ENCODE data around the gene SLC15A5.

SLC15A5 gene

GRCh38 chr12:16175840-16176239 lies 101.6 kb downstream of the SLC15A5 start:
- no peak overlapping the region for H3K4me3 ChIP-seq (ENCODE audit: low read length)
- H3K9me2 ChIP-seq (replicated peaks; ENCODE audit: insufficient read depth, low read length), result no peaks in the 10 kb centered on the region
- H2AFZ ChIP-seq (ENCODE audit: low read length), result no peak overlapping the region
- no peak for DNase-seq
- H3K4me2 ChIP-seq (ENCODE audit: low read depth, low read length), result no peak overlapping the region
- H3K27ac ChIP-seq (ENCODE audit: low read length), result no peak overlapping the region
- H3K27me3 ChIP-seq (replicated peaks; ENCODE audit: insufficient read depth, low read length), result no peaks in the 10 kb centered on the region
- H3K4me1 ChIP-seq (ENCODE audit: low read length), result no peaks in the 10 kb centered on the region
- H3K9ac ChIP-seq (ENCODE audit: low read length), result no peak overlapping the region
- H3K9me3 ChIP-seq (replicated peaks; ENCODE audit: insufficient read depth, low read length), result no peaks in the 10 kb centered on the region
- H3F3A ChIP-seq (ENCODE audit: insufficient read depth, low read length), result no peaks in the 10 kb centered on the region
- no peaks in the 10 kb centered on the region for H3K36me3 ChIP-seq (replicated peaks; ENCODE audit: insufficient read depth, low read length)
- no peak for TF ChIP-seq EZH2 (optimal IDR thresholded peaks at IDR 0.05; ENCODE audit: low read depth, low read length)
- TF ChIP-seq, protein P1, sequence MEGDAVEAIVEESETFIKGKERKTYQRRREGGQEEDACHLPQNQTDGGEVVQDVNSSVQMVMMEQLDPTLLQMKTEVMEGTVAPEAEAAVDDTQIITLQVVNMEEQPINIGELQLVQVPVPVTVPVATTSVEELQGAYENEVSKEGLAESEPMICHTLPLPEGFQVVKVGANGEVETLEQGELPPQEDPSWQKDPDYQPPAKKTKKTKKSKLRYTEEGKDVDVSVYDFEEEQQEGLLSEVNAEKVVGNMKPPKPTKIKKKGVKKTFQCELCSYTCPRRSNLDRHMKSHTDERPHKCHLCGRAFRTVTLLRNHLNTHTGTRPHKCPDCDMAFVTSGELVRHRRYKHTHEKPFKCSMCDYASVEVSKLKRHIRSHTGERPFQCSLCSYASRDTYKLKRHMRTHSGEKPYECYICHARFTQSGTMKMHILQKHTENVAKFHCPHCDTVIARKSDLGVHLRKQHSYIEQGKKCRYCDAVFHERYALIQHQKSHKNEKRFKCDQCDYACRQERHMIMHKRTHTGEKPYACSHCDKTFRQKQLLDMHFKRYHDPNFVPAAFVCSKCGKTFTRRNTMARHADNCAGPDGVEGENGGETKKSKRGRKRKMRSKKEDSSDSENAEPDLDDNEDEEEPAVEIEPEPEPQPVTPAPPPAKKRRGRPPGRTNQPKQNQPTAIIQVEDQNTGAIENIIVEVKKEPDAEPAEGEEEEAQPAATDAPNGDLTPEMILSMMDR (IDR thresholded peaks at IDR 0.05; ENCODE audit: low read length), result no peak
- no peak for TF ChIP-seq EZH2phosphoT487 (IDR thresholded peaks at IDR 0.05; ENCODE audit: low read length)
- no peaks in the 10 kb centered on the region for H3K79me2 ChIP-seq (ENCODE audit: low read length)
- no peaks in the 10 kb centered on the region for H4K20me1 ChIP-seq (ENCODE audit: insufficient read depth, low read length)

GRCh38 chr12:16174282-16174681 lies 103.2 kb downstream of the SLC15A5 start:
- no peak overlapping the region for H2AFZ ChIP-seq (ENCODE audit: low read length)
- no peaks in the 10 kb centered on the region for H3K9me3 ChIP-seq (replicated peaks; ENCODE audit: insufficient read depth, low read length)
- no peaks in the 10 kb centered on the region for H3K4me1 ChIP-seq (ENCODE audit: low read length)
- H3K9me2 ChIP-seq (replicated peaks; ENCODE audit: insufficient read depth, low read length), result no peaks in the 10 kb centered on the region
- TF ChIP-seq EZH2phosphoT487 (IDR thresholded peaks at IDR 0.05; ENCODE audit: low read length) (no peak), EZH2 (optimal IDR thresholded peaks at IDR 0.05; ENCODE audit: low read depth, low read length) (no peak)
- TF ChIP-seq, protein P1 (IDR thresholded peaks at IDR 0.05; ENCODE audit: low read length), result no peak
- no peak overlapping the region for H3K9ac ChIP-seq (ENCODE audit: low read length)
- no peaks in the 10 kb centered on the region for H3K79me2 ChIP-seq (ENCODE audit: low read length)
- no peaks in the 10 kb centered on the region for H3K36me3 ChIP-seq (replicated peaks; ENCODE audit: insufficient read depth, low read length)
- no peaks in the 10 kb centered on the region for H4K20me1 ChIP-seq (ENCODE audit: insufficient read depth, low read length)
- H3K4me2 ChIP-seq (ENCODE audit: low read depth, low read length), result no peak overlapping the region
- no peak overlapping the region for H3K4me3 ChIP-seq (ENCODE audit: low read length)
- H3F3A ChIP-seq (ENCODE audit: insufficient read depth, low read length), result no peaks in the 10 kb centered on the region
- no peak overlapping the region for H3K27ac ChIP-seq (ENCODE audit: low read length)
- DNase-seq, result no peak
- H3K27me3 ChIP-seq (replicated peaks; ENCODE audit: insufficient read depth, low read length), result no peaks in the 10 kb centered on the region

GRCh38 chr12:16171348-16171747 lies 106.1 kb downstream of the SLC15A5 start:
- DNase-seq, result no peak
- H3K27ac ChIP-seq (ENCODE audit: low read length), result no peak overlapping the region
- H3K9me3 ChIP-seq (replicated peaks; ENCODE audit: insufficient read depth, low read length), result no peaks in the 10 kb centered on the region
- H3F3A ChIP-seq (ENCODE audit: insufficient read depth, low read length), result no peaks in the 10 kb centered on the region
- no peak overlapping the region for H3K9ac ChIP-seq (ENCODE audit: low read length)
- TF ChIP-seq, protein P1 (IDR thresholded peaks at IDR 0.05; ENCODE audit: low read length), result no peak
- TF ChIP-seq EZH2phosphoT487 (IDR thresholded peaks at IDR 0.05; ENCODE audit: low read length) (no peak), EZH2 (optimal IDR thresholded peaks at IDR 0.05; ENCODE audit: low read depth, low read length) (no peak)
- no peaks in the 10 kb centered on the region for H3K9me2 ChIP-seq (replicated peaks; ENCODE audit: insufficient read depth, low read length)
- H2AFZ ChIP-seq (ENCODE audit: low read length), result no peak overlapping the region
- H3K27me3 ChIP-seq (replicated peaks; ENCODE audit: insufficient read depth, low read length), result no peaks in the 10 kb centered on the region
- no peak overlapping the region for H3K4me3 ChIP-seq (ENCODE audit: low read length)
- no peaks in the 10 kb centered on the region for H4K20me1 ChIP-seq (ENCODE audit: insufficient read depth, low read length)
- no peaks in the 10 kb centered on the region for H3K4me1 ChIP-seq (ENCODE audit: low read length)
- H3K79me2 ChIP-seq (ENCODE audit: low read length), result no peaks in the 10 kb centered on the region
- H3K36me3 ChIP-seq (replicated peaks; ENCODE audit: insufficient read depth, low read length), result no peaks in the 10 kb centered on the region
- no peak overlapping the region for H3K4me2 ChIP-seq (ENCODE audit: low read depth, low read length)

All from MM.1S (cell line).